Stimulated activated CD4-positive, alpha-beta T cell treated with anti-CD3 and anti-CD28 coated beads, TNF-alpha, amount 100 ng/mL, for 24 hours (primary cell): Measurements from ENCODE around the gene CDH20.
"Not testable (repeated sequence)": the region's sequence is repeated elsewhere in the genome, so short reads cannot be mapped to it uniquely, and the experiment has no call there.

Source experiments
- DNase-seq, 3 experiments: peaks; one replicate each; pipeline ENCODE4 v3.0.0-alpha.2; 2020; ENCODE audit warnings: low read depth in 3 of 3

Gene CDH20

DNA sequence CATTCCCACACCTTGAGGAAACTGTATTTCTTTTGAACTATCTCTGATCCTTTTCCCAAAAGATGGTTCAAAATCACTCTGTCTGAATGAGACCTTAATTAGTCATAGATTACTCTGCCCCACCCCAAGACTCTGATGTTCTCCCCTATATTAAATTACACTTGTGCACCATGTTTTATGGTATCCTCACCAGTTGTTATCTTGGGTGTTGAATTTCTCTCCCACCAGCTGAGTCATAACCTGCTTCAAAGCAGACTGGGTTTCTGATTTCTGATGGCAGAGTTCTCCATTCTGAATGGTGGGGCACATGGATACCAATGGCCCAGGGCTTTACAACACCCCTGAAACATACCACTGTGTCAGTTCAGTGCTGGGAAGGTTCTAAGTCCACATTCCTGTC, 15.0 kb downstream of the CDH20 start:
- no peak for DNase-seq

DNA sequence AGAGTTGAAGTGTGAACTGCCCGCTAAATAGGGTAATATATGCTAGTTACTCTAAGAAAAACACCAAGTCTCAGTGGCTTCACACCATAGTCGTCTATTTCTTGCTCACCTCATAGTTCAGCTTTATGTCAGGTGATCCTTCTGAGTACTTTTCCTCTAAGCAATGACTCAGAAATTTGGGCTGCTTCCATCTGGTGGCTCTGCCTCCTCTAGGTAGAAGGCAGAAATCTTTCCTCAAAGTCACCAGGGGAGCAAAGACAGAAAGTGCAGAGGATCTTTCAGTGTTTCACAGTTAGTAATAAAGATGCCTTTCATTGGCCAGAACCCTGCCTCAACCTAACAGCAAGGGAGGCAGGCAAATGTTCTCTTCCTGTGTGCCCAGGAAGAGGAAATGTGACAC, 17.3 kb downstream of the CDH20 start:
- no peak for DNase-seq

DNA sequence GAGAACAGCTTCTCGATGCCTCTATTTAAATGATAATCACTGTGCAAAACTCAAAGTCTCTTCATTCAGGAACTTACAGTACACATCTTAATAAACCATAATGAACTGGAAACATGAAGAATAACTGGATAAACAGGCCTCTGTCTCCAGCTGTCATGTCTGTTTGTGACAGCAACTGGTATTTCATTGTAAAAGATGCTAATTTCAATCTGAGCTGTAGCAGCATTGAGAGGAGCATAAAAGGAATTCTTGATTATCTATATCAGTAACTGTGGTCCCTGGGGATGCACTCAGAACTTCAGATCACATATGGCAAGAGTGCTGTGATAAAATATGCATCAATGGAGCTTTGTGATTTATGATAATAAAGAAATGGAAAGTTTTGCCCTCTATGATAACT, 18.8 kb downstream of the CDH20 start:
- DNase-seq, result no peak

DNA sequence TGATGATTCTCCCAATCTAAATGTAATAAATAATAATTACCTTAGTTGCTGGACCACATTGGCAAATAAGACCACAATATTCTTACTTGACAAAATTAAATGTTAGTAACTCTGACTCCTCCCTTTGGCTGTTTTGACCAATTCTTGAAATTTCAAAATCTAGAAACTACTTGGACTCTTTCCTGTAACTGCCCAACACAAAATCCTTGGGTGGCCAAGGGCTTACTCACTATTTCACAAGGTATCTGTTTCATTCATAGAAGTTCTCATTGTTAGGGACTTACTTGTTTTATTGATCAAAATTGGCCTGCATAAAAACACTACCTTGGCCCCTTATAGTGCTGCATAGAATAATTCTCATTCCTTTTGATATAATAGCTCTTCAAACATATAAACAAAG, 19.4 kb downstream of the CDH20 start:
- no peak for DNase-seq

DNA sequence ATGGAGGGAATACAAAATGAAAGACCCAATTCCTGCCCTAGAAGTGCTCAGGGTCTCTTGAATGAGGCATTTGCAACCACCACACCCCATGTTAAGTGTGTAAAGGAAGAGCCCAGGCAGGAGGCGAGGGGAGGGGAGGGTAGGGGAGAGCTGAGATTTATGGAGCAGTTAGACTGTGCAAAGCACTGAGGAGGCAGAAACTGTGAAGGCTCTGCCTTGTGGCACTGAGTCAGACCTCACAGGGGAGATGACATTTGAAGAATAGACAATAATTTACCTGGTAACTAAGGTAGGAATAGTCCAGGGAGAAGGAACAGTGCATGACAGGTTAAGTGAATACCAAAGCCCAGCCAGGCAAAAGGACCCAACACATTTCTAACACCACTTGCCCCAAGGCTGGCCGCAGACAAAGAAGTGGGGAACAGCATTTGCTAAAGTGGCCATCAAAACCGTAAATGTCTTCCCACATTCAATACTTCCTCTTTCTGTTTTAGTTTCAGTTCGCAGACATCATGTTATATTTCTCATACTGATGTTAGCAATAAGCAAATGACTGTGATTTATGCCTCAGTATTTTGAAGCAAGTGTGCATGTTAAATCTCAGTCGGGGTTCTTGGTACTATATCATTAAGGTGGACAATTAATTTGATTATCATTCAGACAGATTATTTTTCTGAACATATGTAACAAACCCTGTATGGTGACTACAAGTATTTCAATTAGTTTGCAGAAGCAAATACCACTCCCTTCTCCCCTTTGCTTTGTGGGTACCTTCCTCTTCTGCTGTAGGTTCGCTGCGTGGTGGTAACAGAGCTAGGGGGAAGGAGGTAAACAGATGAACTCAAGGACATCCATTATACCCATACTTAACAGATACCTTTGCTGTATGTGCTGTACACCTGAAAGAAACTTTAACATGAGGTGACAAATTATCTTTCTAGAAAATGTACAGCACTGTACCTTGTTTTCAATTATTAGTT, 27.5 kb downstream of the CDH20 start:
- DNase-seq, result no peak

DNA sequence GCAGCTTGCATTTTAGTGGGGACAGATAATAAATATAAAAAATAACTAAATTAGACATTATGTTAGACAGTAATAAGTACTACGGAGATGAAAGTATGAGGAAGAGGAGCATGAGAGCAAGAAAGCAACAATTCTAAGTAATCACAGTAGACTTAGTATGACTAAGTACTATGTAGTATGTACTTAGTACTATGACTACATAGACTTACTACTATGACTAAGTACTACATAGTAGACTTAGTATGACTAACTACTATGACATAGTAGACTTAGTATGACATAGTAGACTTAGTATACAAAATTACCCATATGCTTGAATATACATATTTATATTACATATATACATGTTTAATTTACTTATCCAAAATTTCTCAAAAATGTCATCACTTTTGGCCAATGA, 29.3 kb downstream of the CDH20 start:
- no peak for DNase-seq

DNA sequence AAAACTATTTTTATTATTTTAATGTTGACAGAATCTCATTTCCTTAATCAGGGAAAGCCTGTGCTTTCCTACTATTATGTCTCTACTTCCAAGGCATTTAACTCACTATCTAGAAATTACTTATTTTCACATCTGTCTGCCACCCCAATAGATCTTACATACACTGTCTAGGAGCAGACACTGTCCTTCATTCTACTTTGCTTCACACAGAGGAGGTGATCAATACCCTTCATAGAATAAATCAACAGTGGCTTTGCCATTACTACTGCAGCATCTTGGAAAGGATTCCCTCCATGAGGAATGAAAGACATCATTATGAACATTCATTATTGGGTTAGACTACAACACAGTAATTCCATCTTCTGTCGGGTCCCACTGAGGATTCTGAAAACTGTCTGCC, 31.7 kb downstream of the CDH20 start:
- DNase-seq, result no peak

DNA sequence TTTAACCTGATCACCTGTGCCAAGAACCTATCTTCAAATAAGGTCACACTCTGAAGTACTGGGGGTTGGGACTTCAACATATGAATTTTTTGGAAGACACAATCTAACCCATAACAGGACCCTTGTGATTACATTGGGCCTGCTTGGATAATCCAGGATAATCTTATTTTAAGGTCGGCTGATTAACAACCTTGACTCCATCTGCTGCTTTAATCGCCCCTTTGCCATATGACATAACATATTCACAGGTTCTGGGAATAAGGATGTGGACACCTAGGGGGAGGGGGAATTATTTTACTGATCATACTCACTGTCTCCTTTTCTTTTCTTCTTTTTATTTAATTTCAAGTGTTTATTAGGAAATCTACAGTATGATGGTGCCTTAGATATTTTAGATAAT, 34.8 kb downstream of the CDH20 start:
- DNase-seq, result no peak

DNA sequence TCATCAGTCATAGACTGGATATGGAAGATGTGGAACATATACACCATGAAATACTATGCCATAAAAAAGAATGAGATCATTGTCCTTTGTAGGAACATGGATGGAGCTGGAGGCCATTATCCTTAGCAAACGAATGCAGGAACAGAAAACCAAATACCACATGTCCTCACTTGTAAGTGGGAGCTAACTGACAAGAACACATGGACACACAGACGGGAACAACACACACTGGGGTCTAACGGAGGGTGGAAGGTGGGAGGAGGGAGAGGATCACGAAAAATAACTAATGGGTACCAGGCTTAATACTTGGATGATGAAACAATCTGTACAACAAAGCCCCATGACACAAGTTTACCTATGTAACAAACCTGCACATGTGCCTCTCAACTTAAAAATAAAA, 36.4 kb downstream of the CDH20 start:
- DNase-seq, result not testable (repeated sequence)

DNA sequence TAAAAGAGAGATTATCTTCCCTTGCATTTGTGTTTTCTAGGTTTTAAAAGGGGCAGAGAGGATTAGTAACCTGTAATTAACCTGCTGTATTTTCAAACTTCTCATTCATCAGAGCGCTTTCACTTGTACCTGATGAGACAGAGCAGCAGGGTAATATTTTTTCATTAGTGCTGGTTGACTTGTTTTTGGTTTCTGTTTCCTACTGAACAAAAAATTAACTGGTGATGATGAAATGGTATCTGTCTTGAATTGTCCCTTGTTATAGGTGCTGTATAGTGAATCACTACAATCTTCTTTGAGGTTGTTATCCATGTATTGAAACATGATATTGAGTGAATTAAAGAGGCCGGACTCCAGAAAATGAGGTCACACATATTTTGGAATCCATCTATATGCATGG, 37.9 kb downstream of the CDH20 start:
- DNase-seq, result no peak

DNA sequence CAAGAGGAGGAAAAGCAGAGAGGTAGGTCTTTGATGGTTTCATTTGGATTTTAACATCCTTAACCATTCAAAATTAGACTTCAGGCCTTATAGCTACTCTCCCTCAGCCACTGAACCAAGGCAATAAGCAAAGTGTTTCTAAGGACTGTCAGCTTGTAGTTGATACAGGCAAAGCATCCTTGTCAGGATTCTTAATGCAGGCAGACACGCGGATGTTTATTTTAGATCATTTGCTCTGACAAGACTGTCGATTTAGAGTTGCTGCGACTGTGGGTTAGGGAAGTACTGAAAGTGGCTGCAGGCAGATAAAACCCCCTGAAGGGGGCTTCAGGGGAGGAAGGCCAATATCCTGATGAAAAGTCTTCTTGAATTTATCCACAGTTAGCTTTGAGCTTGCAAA, 46.6 kb downstream of the CDH20 start:
- DNase-seq, result no peak

DNA sequence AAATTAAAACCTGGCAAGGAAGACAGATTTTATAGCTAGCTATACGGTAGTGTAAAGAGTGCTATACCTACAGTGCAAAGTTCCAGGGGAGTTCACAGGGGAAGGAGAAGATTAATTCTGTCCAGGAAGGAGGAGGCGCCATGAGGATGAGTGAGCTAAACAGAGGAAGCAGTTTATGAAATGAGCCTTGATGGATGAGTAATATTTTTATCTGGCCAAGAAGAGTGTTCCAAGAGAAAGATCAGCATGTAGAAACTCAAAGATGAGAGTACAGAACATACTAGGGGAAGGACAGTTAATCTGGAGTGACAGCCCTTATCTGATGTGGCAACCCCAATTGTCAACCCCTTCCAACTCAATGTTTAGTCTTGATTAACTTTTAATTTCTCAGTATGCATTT, 54.8 kb downstream of the CDH20 start:
- no peak for DNase-seq

DNA sequence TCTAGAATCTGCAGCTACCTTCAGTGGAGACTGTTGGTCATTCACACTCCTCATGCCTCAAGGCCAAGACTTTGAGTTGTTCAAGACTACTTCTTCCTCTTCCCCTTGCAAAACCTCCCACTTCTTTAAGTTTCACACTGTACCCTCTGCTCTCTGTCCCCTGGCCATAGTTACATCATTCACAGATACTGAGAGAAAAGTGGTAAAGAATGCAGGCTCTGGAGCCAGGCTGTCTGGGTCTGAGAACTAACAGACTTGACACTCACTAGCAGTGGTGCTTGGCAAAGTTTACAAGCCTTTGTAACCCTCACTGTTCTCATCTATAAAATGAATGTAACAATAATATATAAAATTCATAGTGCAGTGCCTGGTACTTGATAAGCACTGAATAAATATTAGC, 61.8 kb downstream of the CDH20 start:
- DNase-seq, result no peak

DNA sequence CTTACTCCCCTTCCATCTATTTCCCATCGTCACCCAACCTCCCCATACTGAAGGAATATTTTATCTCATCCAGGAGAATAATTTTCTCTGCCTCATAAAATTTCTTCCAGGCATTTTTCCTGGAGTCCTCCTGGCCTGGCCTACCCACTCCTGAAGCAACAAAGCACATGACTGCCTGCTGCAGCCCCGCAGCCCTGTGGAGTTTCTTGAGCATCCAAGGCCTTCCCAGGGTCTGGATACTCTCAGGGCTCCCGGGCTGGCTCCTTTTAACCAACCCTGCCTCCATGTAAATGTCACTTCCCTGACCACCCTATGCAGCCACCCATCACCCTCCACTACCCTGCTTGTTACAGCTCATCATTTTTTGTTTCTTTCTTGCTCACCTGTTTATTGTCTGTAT, 64.0 kb downstream of the CDH20 start:
- DNase-seq, result no peak

DNA sequence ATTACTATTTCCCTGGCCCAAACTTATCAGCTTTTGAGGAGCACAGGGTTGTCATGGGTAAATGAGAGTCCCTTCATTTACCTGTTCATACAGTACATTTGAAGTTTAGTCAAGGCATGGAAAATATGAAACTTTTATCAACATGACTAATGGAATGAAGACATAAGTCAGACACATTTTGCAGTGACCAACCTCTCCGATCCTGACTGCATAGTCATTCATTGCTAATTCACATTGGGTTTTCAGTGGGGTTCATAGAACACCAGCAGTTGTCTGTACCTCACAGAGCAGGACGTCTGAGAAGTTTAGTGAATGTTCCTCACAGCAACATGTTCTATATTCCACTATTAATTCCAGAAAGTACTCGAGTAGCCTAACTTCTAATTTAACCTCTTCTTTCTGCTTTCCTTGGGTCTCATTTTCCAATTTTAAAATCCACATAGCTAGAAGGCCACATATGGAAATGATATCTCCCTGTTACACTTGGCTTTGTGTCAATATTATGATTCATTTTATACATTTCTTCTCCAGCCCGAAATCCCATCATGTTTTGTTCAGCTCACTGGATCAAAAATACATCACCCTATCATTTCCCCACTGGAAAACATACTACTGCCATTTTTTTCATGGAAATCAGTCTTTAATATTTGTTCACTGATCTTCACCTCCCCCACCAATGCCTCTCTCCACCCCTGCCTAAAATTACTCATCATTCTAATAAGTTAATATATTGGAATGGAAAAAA, 65.9 kb downstream of the CDH20 start:
- DNase-seq, result no peak

DNA sequence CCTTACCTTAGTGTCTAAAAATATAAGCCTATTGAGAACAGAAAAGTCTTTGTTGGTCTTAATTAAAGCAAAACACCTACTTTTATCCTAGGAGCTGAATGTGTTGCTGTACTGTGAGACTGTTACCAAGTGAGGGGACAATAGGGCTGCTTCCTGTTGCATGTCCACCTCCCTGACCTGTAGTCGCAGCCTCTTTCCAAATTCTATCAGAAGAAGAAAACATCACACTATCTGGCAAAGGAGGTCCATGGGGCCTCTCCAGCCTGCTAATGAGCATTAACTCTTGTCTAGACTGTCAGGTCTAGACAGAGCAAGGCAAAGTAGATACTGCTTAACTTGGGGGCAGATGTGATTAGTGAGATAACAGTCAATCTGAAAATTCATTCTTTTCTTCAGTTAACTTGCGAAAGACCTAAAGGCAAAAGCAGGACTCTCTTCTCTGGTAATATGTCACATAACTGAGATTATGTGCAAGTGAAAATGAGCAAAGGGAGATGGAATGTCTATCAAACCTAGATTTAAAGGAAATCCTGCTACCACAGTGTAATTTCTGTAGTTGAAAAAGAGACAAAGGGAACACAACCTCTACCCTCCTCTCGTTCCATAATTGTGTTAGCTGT, 66.9 kb downstream of the CDH20 start:
- no peak for DNase-seq

DNA sequence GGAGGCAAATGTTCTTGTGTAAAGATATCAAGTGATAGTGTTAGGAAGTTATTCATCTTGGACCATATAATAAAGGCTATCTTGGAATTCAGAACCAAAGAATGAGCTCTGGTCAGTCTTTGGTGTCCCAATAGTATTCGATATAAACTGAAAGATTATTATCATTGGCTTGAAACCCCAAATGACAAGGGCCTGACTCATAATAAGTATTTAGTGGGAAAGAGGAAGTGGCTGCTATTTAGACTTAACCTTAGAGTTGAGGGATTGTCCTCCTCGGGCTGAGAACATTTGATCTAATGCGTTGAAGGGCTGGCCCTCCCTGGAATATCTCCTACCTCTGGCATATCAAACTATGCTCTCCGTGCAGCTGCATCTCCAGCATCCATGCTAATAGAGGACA, 67.5 kb downstream of the CDH20 start:
- no peak for DNase-seq

DNA sequence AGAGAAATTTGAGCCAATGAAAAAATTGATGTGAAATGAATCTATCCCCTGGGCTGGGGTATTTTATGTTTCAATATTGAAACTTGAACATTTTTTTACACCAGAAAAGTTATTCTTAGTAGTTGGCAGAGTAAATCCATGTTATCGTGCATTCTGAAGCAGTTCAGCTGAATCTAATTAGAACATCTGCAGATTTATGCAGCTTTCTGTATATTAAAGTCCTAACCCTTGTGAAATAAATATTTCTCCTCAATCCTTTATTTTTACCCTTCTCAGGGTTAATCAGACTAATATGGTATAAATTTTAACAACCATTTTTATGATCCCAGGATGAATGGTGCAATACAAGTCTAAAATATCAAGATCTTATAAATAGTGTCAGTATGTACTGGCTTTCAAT, 69.5 kb downstream of the CDH20 start:
- DNase-seq, result no peak

DNA sequence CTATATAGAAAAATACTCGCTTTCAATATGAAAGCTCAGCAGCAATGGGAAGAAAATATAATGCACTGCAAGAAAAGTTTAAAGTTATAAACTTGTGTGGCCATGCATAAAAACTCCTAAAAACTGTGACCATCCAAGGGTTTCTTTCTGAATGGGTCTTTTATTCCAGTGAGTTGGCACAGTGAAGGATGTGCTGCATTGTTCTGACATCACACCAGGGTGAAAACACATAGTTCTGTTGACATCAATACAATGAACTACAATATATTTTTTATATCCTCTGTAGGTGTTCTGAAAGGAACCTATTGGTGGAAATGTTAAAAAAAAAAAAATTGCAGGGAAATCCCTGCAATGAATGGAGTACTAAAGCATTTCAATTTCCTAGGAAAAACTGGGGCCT, 80.2 kb downstream of the CDH20 start:
- no peak for DNase-seq

DNA sequence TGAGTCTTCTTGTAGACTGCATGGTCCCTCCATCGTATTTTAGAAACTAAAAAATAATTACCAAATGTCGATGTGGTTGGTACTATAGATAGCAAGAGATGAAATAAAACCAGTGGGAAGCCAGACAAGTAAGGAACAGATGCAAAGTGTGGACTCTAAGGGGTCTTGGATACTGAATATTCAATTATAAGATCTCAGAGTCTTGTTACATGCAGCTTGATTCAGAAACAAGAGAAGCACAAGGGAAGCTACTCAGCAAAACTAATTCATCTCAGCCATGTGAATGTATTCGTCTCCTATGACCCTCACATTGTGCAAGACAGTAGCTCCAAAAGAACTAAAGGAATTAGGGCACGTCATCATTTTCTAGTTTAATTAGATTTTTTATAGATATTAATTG, 80.9 kb downstream of the CDH20 start:
- no peak for DNase-seq

DNA sequence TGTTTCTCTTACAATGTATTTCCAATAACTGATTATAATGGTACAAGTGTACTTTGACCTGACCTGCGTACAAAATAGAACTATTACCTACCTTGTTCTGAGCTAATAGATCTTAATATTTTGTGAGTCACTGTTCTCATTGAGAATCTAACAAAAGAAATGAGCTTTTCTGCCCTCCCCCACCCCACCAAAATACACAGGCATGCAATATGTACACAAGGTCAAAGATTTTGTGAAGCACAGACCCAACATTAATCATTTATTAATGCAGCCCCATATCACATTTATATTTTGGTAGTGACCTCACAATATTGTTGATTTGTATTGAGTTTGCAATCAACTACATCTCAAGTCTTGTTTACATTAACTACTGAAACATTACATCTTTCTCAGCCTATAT, 86.5 kb downstream of the CDH20 start:
- DNase-seq, result no peak

DNA sequence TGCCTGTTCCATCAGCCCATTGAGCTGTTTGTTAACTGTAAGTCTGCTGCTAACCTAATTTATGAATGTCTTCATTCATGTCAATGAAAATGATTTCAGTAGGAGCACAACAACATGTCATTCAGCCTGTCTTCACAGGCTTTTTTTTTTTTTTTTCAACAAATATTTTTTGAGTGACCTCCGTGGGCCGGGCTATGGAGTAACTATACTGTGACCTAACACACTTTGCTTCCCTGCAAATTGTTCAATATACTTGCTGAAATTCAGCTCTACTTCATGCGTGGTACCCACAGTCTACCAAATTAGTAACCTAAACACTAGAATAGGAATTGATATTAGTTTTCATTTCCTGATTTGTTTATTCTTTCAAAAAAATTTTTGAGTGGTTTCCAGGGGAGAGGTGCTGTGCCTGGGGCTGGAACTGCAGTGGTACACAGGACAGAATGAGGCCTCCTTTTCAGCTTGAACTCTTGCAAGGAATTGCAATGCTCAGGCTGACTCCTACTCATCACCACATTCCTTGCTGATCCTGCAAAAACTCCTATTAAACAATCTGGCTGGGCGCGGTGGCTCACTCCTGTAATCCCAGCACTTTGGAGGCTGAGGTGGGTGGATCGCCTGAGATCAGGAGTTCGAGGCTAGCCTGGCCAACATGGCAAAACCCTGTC, 87.1 kb downstream of the CDH20 start:
- DNase-seq, result no peak
